HepG2 (cell line): ENCODE results near the gene AGAP1. TPM values are rescaled to one million over a fixed set of nuclear protein-coding genes. Genes with fewer than 3 reads are reported as not detected.

Experiments
- ATAC-seq: fragments of 200-7000 bp; cut with Tn5 transposase; 3 replicates; pipeline ENCODE4 v1.9.1; 2020; ENCODE audit warnings: mild to moderate bottlenecking, moderate library complexity
- BruUV-seq: library from RNA; stranded (reverse); fragments of 400-500 nt; replicated peaks from 2 replicates; lab custom pipeline; 2021; lab: Mats Ljungman, UMichigan
- CTCF ChIA-PET: fragments of 300-600 bp; formaldehyde crosslinking; extraction: SDS; loops from one replicate; lab custom pipeline; 2021; ENCODE audit warnings: low total read pairs, inconsistent platforms, low intra/inter-chr PET ratio; lab: Yijun Ruan, JAX
- POLR2A ChIA-PET: fragments of 350-600 bp; sonication (Branson Sonifier 250); formaldehyde crosslinking; loops from one replicate; lab custom pipeline; 2020; ENCODE audit warnings: antibody characterized with exemption, inconsistent platforms; lab: Yijun Ruan, JAX
- DNase-seq: peaks from one replicate; pipeline ENCODE4 v3.0.0-alpha.2; 2015; ENCODE audit warnings: low spot score
- FAIRE-seq: peaks from 3 replicates; lab custom pipeline; 2011; peaks lifted over from hg19 to GRCh38; lab: Jason Lieb, UNC
- H2AFZ ChIP-seq: one replicate; pipeline ENCODE4 v1.6.1; 2011; ENCODE audit warnings: low read length, inconsistent platforms
- H3K27ac ChIP-seq: fragments of 300-600 bp; 3 replicates; pipeline ENCODE4 v1.8.0; 2011; ENCODE audit warnings: mixed run types, mild to moderate bottlenecking, mixed read lengths, low read length, inconsistent platforms; ENCODE audit not compliant: insufficient read depth; ENCODE audit errors: extremely low read length
- H3K27me3 ChIP-seq, 2 experiments: fragments of 200-600 bp in 1 of 2; 2 replicates in 1 of 2; 3 replicates in 1 of 2; pipeline versions ENCODE4 v1.6.0 to v1.8.0; 2011; ENCODE audit warnings: low read length in 2 of 2, mild to moderate bottlenecking in 2 of 2, moderate library complexity in 2 of 2, inconsistent platforms in 1 of 2; ENCODE audit not compliant: insufficient read depth in 2 of 2, control insufficient read depth in 1 of 2
- H3K36me3 ChIP-seq, 2 experiments: fragments of 200-600 bp in 1 of 2; replicated peaks in 1 of 2; 2 replicates in 1 of 2; 3 replicates in 1 of 2; pipeline versions ENCODE4 v1.5.1 to v1.8.0; 2011; ENCODE audit warnings: low read length in 2 of 2, inconsistent platforms in 1 of 2; ENCODE audit not compliant: insufficient read depth in 2 of 2, control insufficient read depth in 1 of 2
- H3K4me1 ChIP-seq: 2 replicates; pipeline ENCODE4 v1.5.1; 2012; ENCODE audit warnings: low read length, inconsistent platforms; ENCODE audit not compliant: insufficient read depth
- H3K4me2 ChIP-seq: 2 replicates; pipeline ENCODE4 v1.6.0; 2011; ENCODE audit warnings: low read depth, low read length, inconsistent platforms
- H3K4me3 ChIP-seq, 3 experiments: fragments of 200-600 bp in 1 of 3; sonication (generic), shearing (Covaris generic) in 1 of 3; replicated peaks in 1 of 3; 2 replicates each; pipeline ENCODE4 v1.5.1; 2011 to 2016; ENCODE audit warnings: low read length in 3 of 3, inconsistent platforms in 2 of 3, low read depth in 2 of 3, mild to moderate bottlenecking in 2 of 3, control low read depth in 1 of 3, mixed read lengths in 1 of 3; ENCODE audit not compliant: insufficient read depth in 1 of 3
- H3K79me2 ChIP-seq: one replicate; pipeline ENCODE4 v1.6.1; 2011; ENCODE audit warnings: low read length, inconsistent platforms; ENCODE audit not compliant: insufficient read depth
- H3K9ac ChIP-seq: 2 replicates; pipeline ENCODE4 v1.6.0; 2011; ENCODE audit warnings: mild to moderate bottlenecking, low read depth, low read length, inconsistent platforms; ENCODE audit not compliant: insufficient read depth
- H3K9me3 ChIP-seq: 2 replicates; pipeline ENCODE4 v1.5.1; 2012; ENCODE audit warnings: mild to moderate bottlenecking, low read length
- H4K20me1 ChIP-seq: 2 replicates; pipeline ENCODE4 v1.6.0; 2011; ENCODE audit warnings: inconsistent platforms, mild to moderate bottlenecking, low read length, moderate library complexity; ENCODE audit not compliant: insufficient read depth
- DNMT1 ChIP-seq: sonication (generic); formaldehyde crosslinking; IDR thresholded peaks from 2 replicates; pipeline ENCODE4 v1.5.1; 2020; ENCODE audit warnings: mild to moderate bottlenecking, missing genetic modification reagents
- ELK4 ChIP-seq: sonication (generic); formaldehyde crosslinking; IDR thresholded peaks from 2 replicates; pipeline ENCODE4 v1.9.0; 2021; ENCODE audit warnings: missing genetic modification reagents, borderline replicate concordance
- FOXP4 ChIP-seq: sonication (generic); formaldehyde crosslinking; IDR thresholded peaks from 2 replicates; pipeline ENCODE4 v1.4.0; 2020; ENCODE audit warnings: missing genetic modification reagents
- GLMP ChIP-seq: sonication (generic); formaldehyde crosslinking; IDR thresholded peaks from 2 replicates; pipeline ENCODE4 v1.9.0; 2021; ENCODE audit warnings: missing genetic modification reagents, mild to moderate bottlenecking, borderline replicate concordance
- HNF1B ChIP-seq: sonication (generic); formaldehyde crosslinking; IDR thresholded peaks from 2 replicates; pipeline ENCODE4 v1.5.1; 2020; ENCODE audit warnings: mild to moderate bottlenecking, moderate library complexity, missing genetic modification reagents
- IRX3 ChIP-seq: sonication (generic); formaldehyde crosslinking; IDR thresholded peaks from 2 replicates; pipeline ENCODE4 v1.8.1; 2023; ENCODE audit warnings: mild to moderate bottlenecking, low read depth, missing genetic modification reagents, borderline replicate concordance
- NCOA2 ChIP-seq: sonication (generic); formaldehyde crosslinking; IDR thresholded peaks from 2 replicates; pipeline ENCODE4 v1.8.0; 2022; ENCODE audit warnings: inconsistent platforms
- RBM39 ChIP-seq: fragments of 200-400 bp; formaldehyde crosslinking; IDR thresholded peaks from one replicate; pipeline ENCODE4 v1.6.1; 2018; ENCODE audit warnings: antibody characterized with exemption, mild to moderate bottlenecking, low read depth, low read length; ENCODE audit not compliant: poor library complexity, severe bottlenecking
- RNF2 ChIP-seq: fragments of 450-650 bp; conservative IDR thresholded peaks from 2 replicates; pipeline ENCODE4 v1.6.1; 2016; ENCODE audit warnings: low read depth
- SPEN ChIP-seq: sonication (generic); formaldehyde crosslinking; IDR thresholded peaks from 2 replicates; pipeline ENCODE4 v1.5.1; 2020; ENCODE audit warnings: low read depth, mild to moderate bottlenecking, missing genetic modification reagents
- TARDBP ChIP-seq: sonication (generic); formaldehyde crosslinking; IDR thresholded peaks from 2 replicates; pipeline ENCODE4 v1.8.0; 2022; ENCODE audit warnings: mild to moderate bottlenecking, missing genetic modification reagents
- ZBTB1 ChIP-seq: sonication (generic); formaldehyde crosslinking; IDR thresholded peaks from 2 replicates; pipeline ENCODE4 v1.4.0; 2020; ENCODE audit warnings: missing genetic modification reagents, borderline replicate concordance
- ZBTB46 ChIP-seq: sonication (generic); formaldehyde crosslinking; IDR thresholded peaks from 2 replicates; pipeline ENCODE4 v1.4.0; 2020; ENCODE audit warnings: mild to moderate bottlenecking, missing genetic modification reagents, borderline replicate concordance
- ZNF546 ChIP-seq: sonication (generic); formaldehyde crosslinking; conservative IDR thresholded peaks from 2 replicates; pipeline ENCODE4 v1.8.1; 2023; ENCODE audit warnings: mild to moderate bottlenecking, missing genetic modification reagents
- ZNF83 ChIP-seq: sonication (generic); formaldehyde crosslinking; IDR thresholded peaks from 2 replicates; pipeline ENCODE4 v1.4.0; 2020; ENCODE audit warnings: missing genetic modification reagents, mild to moderate bottlenecking, borderline replicate concordance
- WGBS: methylation state at CpG from one replicate; pipeline ENCODE4 v1.1.6; 2017; ENCODE audit warnings: low lambda C conversion rate; 5-methylcytosine and 5-hydroxymethylcytosine counted together
- in situ Hi-C: cut with HindIII; loops from 2 replicates; pipeline ENCODE4 v1.10.0; 2017; ENCODE audit warnings: low pct_unique_long_range_greater_than_20kb; ENCODE audit not compliant: extremely low pct_ligation_motif_present
- intact Hi-C: fragments of 100-400 bp; cut with micrococcal nuclease; formaldehyde crosslinking; loops from one replicate; pipeline ENCODE4 v1.10.0; 2022; ENCODE audit not compliant: unreplicated experiment
- polyA plus RNA-seq, 8 experiments: library from polyadenylated mRNA; depleted of rRNA in 3 of 8; stranded (reverse) in 7 of 8; unstranded in 1 of 8; fragments of >200 nt; fragmentation: Illumina TruSeq in 4 of 8; extraction: Trizol in 4 of 8; gene quantifications; 2 replicates each; pipeline versions ENCODE4 v1.2.1 to v1.2.3, GENCODE V29; 2011 to 2016; ENCODE audit warnings: low read depth in 4 of 8, missing spikeins in 1 of 8, mixed read lengths in 1 of 8; ENCODE audit not compliant: insufficient read depth in 1 of 8
- total RNA-seq, 5 experiments: library from RNA; depleted of rRNA; stranded (reverse); fragments of >200 nt; fragmentation: Illumina TruSeq; extraction: Trizol; gene quantifications; 2 replicates each; pipeline ENCODE4 v1.2.3, GENCODE V29; 2016; ENCODE audit warnings: low read depth in 1 of 5

The AGAP1 gene
- total and polyA plus RNA-seq, 2 of the 13 experiments (the other 11 are each of a cell fraction or from before 2014, with no cell fraction given): 21.2 to 32.7 TPM

- no peak for TF ChIP-seq ZBTB46
- TF ChIP-seq, all 625 proteins: peak for 0
Observed at GRCh38 chr2:235833971-235834620, 340.3 kb downstream of the AGAP1 start (continued).

GRCh38 chr2:235834781-235835180 lies 340.9 kb downstream of the AGAP1 start:
- Histone ChIP-seq H4K20me1 (no peaks in the 10 kb centered on the region), H3K27me3 (no peaks in the 10 kb centered on the region), H3K27ac (no peak overlapping the region), H3K9me3 (no peaks in the 10 kb centered on the region), H3K4me1 (no peaks in the 10 kb centered on the region), H3K4me2 (no peak overlapping the region), H3K4me3 (no peak overlapping the region), H3K36me3 (peaks cover 7 to 8% of the 10 kb centered on the region in 2 experiments; a peak in 3 of 5 replicates), H3K79me2 (no peaks in the 10 kb centered on the region), H2AFZ (no peak overlapping the region), H3K9ac (no peak overlapping the region)
- DNase-seq: no peak
- no peak for FAIRE-seq
- ChIA-PET CTCF (no interaction called here), POLR2A (no interaction called here)
- 98% methylated on average over 16 of the region's 16 CpGs for WGBS
- BruUV-seq: no TSS peak
- in situ Hi-C loops: no loop called here
- ATAC-seq: no peak
- intact Hi-C loops: no loop called here
- TF ChIP-seq ZNF546 (CRISPR knock-in tag): no peak
- no peak for TF ChIP-seq TARDBP
- no peak for TF ChIP-seq ZBTB1 (CRISPR knock-in tag)
- TF ChIP-seq GLMP (CRISPR knock-in tag): no peak
- no peak for TF ChIP-seq RNF2
- no peak for TF ChIP-seq FOXP4 (CRISPR knock-in tag)
- TF ChIP-seq ZNF83: no peak
- TF ChIP-seq DNMT1 (CRISPR knock-in tag): no peak
- no peak for TF ChIP-seq ELK4 (CRISPR knock-in tag)
- TF ChIP-seq NCOA2 (CRISPR knock-in tag): no peak
- no peak for TF ChIP-seq IRX3
- no peak for TF ChIP-seq HNF1B
- no peak for TF ChIP-seq RBM39
- TF ChIP-seq SPEN (CRISPR knock-in tag): no peak
